ENCODE results near the gene BICDL2. TPM values are rescaled to one million over a fixed set of nuclear protein-coding genes. Genes with fewer than 3 reads are reported as not detected.

Gene BICDL2
- total and polyA plus RNA-seq, 2 of the 8 experiments (the other 6 are each of a cell fraction or from before 2014, with no cell fraction given), result 7.3 to 15.9 TPM

GRCh38 chr16:3070608-3071111, 33.9 kb upstream of the BICDL2 start:
- FAIRE-seq (no peak), DNase-seq (ENCODE audit: low read depth in 1 of 2, low spot score in 2 of 2) (no peak)
- no peak overlapping the region for H2BK15ac ChIP-seq (ENCODE audit: low read length)
- no peak overlapping the region for H3K23ac ChIP-seq (ENCODE audit: insufficient read length)
- 86% methylated on average over 9 of the region's 9 CpGs; no CpG with 5 or more reads in 1 of the 2 experiments for WGBS, 2 experiments (ENCODE audit: extremely low coverage in 1 of 2, insufficient coverage in 1 of 2, insufficient read length in 1 of 2, insufficient replicate concordance in 2 of 2, low coverage in 1 of 2, low lambda C conversion rate in 2 of 2, missing lambda C conversion rate in 1 of 2)
- H3K4me2 ChIP-seq (ENCODE audit: insufficient read depth in 1 of 2, low read depth in 2 of 2, low read length in 2 of 2), result no peak overlapping the region
- no peaks in the 10 kb centered on the region for H3K36me3 ChIP-seq (ENCODE audit: control insufficient read depth in 2 of 4, insufficient read depth in 4 of 4, low read length in 3 of 4)
- H4K20me1 ChIP-seq (replicated peaks in 1 of 2; ENCODE audit: control insufficient read depth in 1 of 2, insufficient read depth in 2 of 2, low read length in 2 of 2), result peaks cover 0 to 4% of the 10 kb centered on the region in 2 experiments
- H2BK12ac ChIP-seq (ENCODE audit: low read depth, low read length), result no peak overlapping the region
- no peak overlapping the region for H3K18ac ChIP-seq (ENCODE audit: extremely low read depth, low read length)
- H2BK120ac ChIP-seq (replicated peaks; ENCODE audit: low read depth, low read length), result no peak overlapping the region
- H2BK20ac ChIP-seq (ENCODE audit: low read length), result no peak overlapping the region
- no peaks in the 10 kb centered on the region for H3K79me1 ChIP-seq (ENCODE audit: low read depth, low read length)
- no peak overlapping the region for H2AFZ ChIP-seq (ENCODE audit: low read length)
- H4K91ac ChIP-seq (replicated peaks; ENCODE audit: insufficient read length, low read length), result no peak overlapping the region
- no peak overlapping the region for H2BK5ac ChIP-seq (ENCODE audit: low read depth, low read length)
- no peak overlapping the region for H3K4ac ChIP-seq (replicated peaks; ENCODE audit: insufficient read length, low read depth, low read length)
- H2AK5ac ChIP-seq (ENCODE audit: low read depth, low read length), result no peak overlapping the region
- no peak overlapping the region for H3K14ac ChIP-seq (ENCODE audit: insufficient read length)
- POLR2A ChIA-PET (ENCODE audit: partially characterized antibody), result interaction anchor here (0.7 to 3.8 kb wide), 12 partner anchors 15 to 62 kb away, joined by 3 to 31 read pairs (median 4); partner anchors contain the start of genes HCFC1R1, THOC6 and ZSCAN10
- no peaks in the 10 kb centered on the region for H3K79me2 ChIP-seq (ENCODE audit: control insufficient read depth in 1 of 2, insufficient read depth in 2 of 2, low read length in 2 of 2)
- no peak overlapping the region for H3K27ac ChIP-seq (ENCODE audit: low read depth, low read length)
- H3K56ac ChIP-seq (replicated peaks; ENCODE audit: insufficient read length, low read depth, low read length), result no peak overlapping the region
- H3K23me2 ChIP-seq (ENCODE audit: low read depth, low read length), result no peaks in the 10 kb centered on the region
- no peak overlapping the region for H4K5ac ChIP-seq (ENCODE audit: insufficient read length, low read depth, low read length)
- no peaks in the 10 kb centered on the region; a peak in 1 of 7 replicates for H3K27me3 ChIP-seq (replicated peaks in 1 of 4; ENCODE audit: control insufficient read depth in 3 of 4, extremely low read depth in 1 of 4, insufficient read depth in 3 of 4, low read length in 3 of 4)
- no peaks in the 10 kb centered on the region for H3K9me3 ChIP-seq (ENCODE audit: insufficient read depth in 2 of 2, low read depth in 1 of 2, low read length in 1 of 2)
- H3K9ac ChIP-seq (replicated peaks in 1 of 4; ENCODE audit: extremely low read depth in 1 of 4, low read depth in 3 of 4, low read length in 3 of 4), result no peak overlapping the region
- no peak overlapping the region for H3K4me3 ChIP-seq (ENCODE audit: extremely low read depth in 1 of 4, insufficient read depth in 2 of 4, low read depth in 3 of 4, low read length in 4 of 4)
- CTCF ChIA-PET (ENCODE audit: partially characterized antibody), result interaction anchor here (0.7 to 2.7 kb wide), 16 partner anchors 9 to 93 kb away, joined by 3 to 13 read pairs (median 4); no protein-coding TSS in a partner anchor
- peaks cover 0 to 2% (median 0%) of the 10 kb centered on the region in 4 experiments; a peak in 1 of 7 replicates for H3K4me1 ChIP-seq (replicated peaks in 1 of 4; ENCODE audit: control insufficient read depth in 3 of 4, insufficient read depth in 4 of 4, low read length in 3 of 4)
- H4K8ac ChIP-seq (ENCODE audit: extremely low read depth, insufficient read depth, low read length), result no peak overlapping the region; the same call in 1 of the 2 replicates
- TF ChIP-seq TEAD4 (IDR thresholded peaks at IDR 0.05; ENCODE audit: low read depth, low read length), result no peak
- TF ChIP-seq KDM1A (IDR thresholded peaks at IDR 0.05; ENCODE audit: borderline replicate concordance, low read length), result no peak
- TF ChIP-seq ATF2 (IDR thresholded peaks at IDR 0.05; ENCODE audit: low read length), result no peak
- TF ChIP-seq KDM4A (IDR thresholded peaks at IDR 0.05; ENCODE audit: low read depth, low read length, severe bottlenecking), result no peak
- TF ChIP-seq CHD2 (IDR thresholded peaks at IDR 0.05; ENCODE audit: low read length), result no peak
- no peak for TF ChIP-seq GTF2F1 (IDR thresholded peaks at IDR 0.05; ENCODE audit: borderline replicate concordance, low read depth, low read length)
- no peak for TF ChIP-seq EP300 (IDR thresholded peaks at IDR 0.05; ENCODE audit: borderline replicate concordance in 1 of 2, low read depth in 2 of 2, low read length in 2 of 2)
- no peak for TF ChIP-seq SP4 (IDR thresholded peaks at IDR 0.05; ENCODE audit: low read length)
- TF ChIP-seq CEBPB (IDR thresholded peaks at IDR 0.05; ENCODE audit: low read depth, low read length), result no peak
- TF ChIP-seq EGR1 (IDR thresholded peaks at IDR 0.05; ENCODE audit: borderline replicate concordance, low read depth, low read length), result no peak
- TF ChIP-seq ASH2L (IDR thresholded peaks at IDR 0.05; ENCODE audit: low read length), result no peak
- TF ChIP-seq TAF7 (optimal IDR thresholded peaks at IDR 0.05; ENCODE audit: borderline replicate concordance, low read depth, low read length), result no peak

All from H1 (cell line).